Breast epithelium (tissue), 4 donors: ENCODE measurements around the gene SLC9A3. TPM values are rescaled to one million over a fixed set of nuclear protein-coding genes. Genes with fewer than 3 reads are reported as not detected.

ENCODE experiments used
- DNase-seq, 2 donors: peaks; one replicate each; pipeline ENCODE4 v3.0.0-alpha.2; 2019; ENCODE audit warnings: low spot score in 2 of 2
- H3K27ac ChIP-seq, 2 donors: fragments of 200-600 bp; sonication (generic) in 1 of 2; one replicate each; pipeline ENCODE4 v1.5.1; 2016 to 2019; ENCODE audit warnings: mild to moderate bottlenecking in 1 of 2
- H3K27me3 ChIP-seq, 2 donors: fragments of 200-600 bp; sonication (generic) in 1 of 2; one replicate each; pipeline versions ENCODE4 v1.5.1 to v1.6.0; 2017 to 2019; ENCODE audit warnings: control low read depth in 1 of 2, mild to moderate bottlenecking in 1 of 2
- H3K36me3 ChIP-seq: fragments of 200-600 bp; one replicate; pipeline ENCODE4 v1.5.1; 2019
- H3K4me1 ChIP-seq, 2 donors: fragments of 200-600 bp; sonication (generic); one replicate each; pipeline ENCODE4 v1.5.1; 2016 to 2019; ENCODE audit warnings: control low read depth in 1 of 2
- H3K4me3 ChIP-seq, 3 donors: fragments of 200-600 bp; sonication (generic); 1 replicate in 2 of 3; 2 replicates in 1 of 3; pipeline ENCODE4 v1.5.1; 2016 to 2019; ENCODE audit warnings: mild to moderate bottlenecking in 3 of 3, moderate library complexity in 2 of 3
- H3K9me3 ChIP-seq, 2 donors: fragments of 200-600 bp; sonication (generic) in 1 of 2; one replicate each; pipeline ENCODE4 v1.5.1; 2016 to 2019; ENCODE audit warnings: control low read depth in 1 of 2
- CTCF ChIP-seq, 3 donors: fragments of 450-650 bp; IDR thresholded peaks; one replicate each; pipeline ENCODE4 v1.5.1; 2016 to 2017; ENCODE audit warnings: antibody characterized with exemption in 3 of 3, mild to moderate bottlenecking in 3 of 3, moderate library complexity in 3 of 3
- POLR2A ChIP-seq: fragments of 450-650 bp; IDR thresholded peaks from one replicate; pipeline ENCODE4 v1.6.1; 2016; ENCODE audit warnings: antibody characterized with exemption, mild to moderate bottlenecking, moderate library complexity
- POLR2AphosphoS5 ChIP-seq, 3 donors: sonication (generic); formaldehyde crosslinking; IDR thresholded peaks; one replicate each; pipeline ENCODE4 v1.6.1; 2017; ENCODE audit warnings: antibody characterized with exemption in 3 of 3
- intact Hi-C: fragments of 100-400 bp; cut with DNase I; formaldehyde crosslinking; loops from one replicate; pipeline ENCODE4 v1.15.1; 2023; ENCODE audit warnings: low total_unique reads
- total RNA-seq, 3 donors: library from RNA; depleted of rRNA; stranded (reverse); fragments of >200 nt; gene quantifications; one replicate each; pipeline ENCODE4 v1.1.0, GENCODE V29; 2016

SLC9A3 gene
- total RNA-seq, 3 donors from 2014 or later: 1.1 to 5.6 (median 2.3) TPM

DNA sequence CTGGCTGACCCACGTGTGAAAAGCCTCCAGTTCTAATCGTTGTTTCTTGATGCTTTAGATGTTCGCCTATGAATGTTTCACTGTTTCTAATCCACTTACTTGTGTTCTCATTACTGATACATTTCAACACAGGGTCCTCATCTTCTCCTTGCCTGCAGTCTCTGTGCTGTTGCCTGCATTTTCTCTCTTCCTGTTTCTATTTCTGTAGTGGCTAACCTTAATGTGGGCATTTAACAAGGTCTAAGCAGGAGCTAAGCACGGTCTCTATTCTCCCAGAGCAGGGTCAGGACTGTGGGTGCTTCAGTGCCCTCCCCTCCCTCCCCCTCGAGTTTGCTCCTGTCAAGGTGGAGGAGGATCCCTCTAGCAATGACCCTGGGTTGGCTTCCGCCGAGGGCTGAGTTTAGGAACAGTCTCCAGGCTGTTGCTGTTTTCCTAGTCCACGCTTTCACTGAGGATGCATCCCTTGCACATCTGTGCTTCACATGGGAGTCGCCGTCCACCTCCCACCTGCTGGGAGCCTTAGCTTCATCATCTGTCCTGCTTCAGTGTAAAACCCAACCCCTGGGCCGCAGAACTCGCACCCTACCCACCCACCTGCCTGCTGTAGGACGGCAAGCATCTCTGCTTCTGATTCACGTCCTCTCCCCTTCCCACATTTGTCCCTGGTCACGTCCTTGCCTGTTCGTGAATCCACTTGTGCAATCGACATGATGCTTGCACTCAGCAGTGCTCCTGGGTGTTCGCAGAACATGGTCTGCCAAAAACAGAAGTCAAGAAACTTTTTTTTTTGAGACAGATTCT, 83.6 kb downstream of the SLC9A3 start:
- Histone ChIP-seq H3K27ac (no peak overlapping the region), H3K4me1 (peaks cover 0 to 6% of the 10 kb centered on the region in 2 donors), H3K36me3 (no peaks in the 10 kb centered on the region), H3K4me3 (no peak overlapping the region), H3K9me3 (no peaks in the 10 kb centered on the region), H3K27me3 (no peaks in the 10 kb centered on the region)
- intact Hi-C loops: no loop called here
- TF ChIP-seq POLR2AphosphoS5 (IDR thresholded peaks at IDR 0.05): no peak
- TF ChIP-seq CTCF (IDR thresholded peaks at IDR 0.05): no peak
- no peak for TF ChIP-seq POLR2A
- no peak for DNase-seq

GRCh38 chr5:439636-440035, 84.6 kb downstream of the SLC9A3 start:
- Histone ChIP-seq H3K27ac (no peak overlapping the region), H3K27me3 (no peaks in the 10 kb centered on the region), H3K9me3 (no peaks in the 10 kb centered on the region), H3K4me3 (no peak overlapping the region), H3K4me1 (peaks cover 0 to 6% of the 10 kb centered on the region in 2 donors), H3K36me3 (no peaks in the 10 kb centered on the region)
- intact Hi-C loops: no loop called here
- DNase-seq: no peak
- TF ChIP-seq CTCF (IDR thresholded peaks at IDR 0.05) (no peak), POLR2A (no peak), POLR2AphosphoS5 (IDR thresholded peaks at IDR 0.05) (no peak)

GRCh38 chr5:439181-439580, 85.1 kb downstream of the SLC9A3 start:
- Histone ChIP-seq H3K4me3 (no peak overlapping the region), H3K9me3 (no peaks in the 10 kb centered on the region), H3K27ac (no peak overlapping the region), H3K36me3 (no peaks in the 10 kb centered on the region), H3K4me1 (peaks cover 0 to 5% of the 10 kb centered on the region in 2 donors), H3K27me3 (no peaks in the 10 kb centered on the region)
- TF ChIP-seq CTCF (IDR thresholded peaks at IDR 0.05) (no peak), POLR2AphosphoS5 (IDR thresholded peaks at IDR 0.05) (no peak), POLR2A (no peak)
- no peak for DNase-seq
- intact Hi-C loops: no loop called here

DNA sequence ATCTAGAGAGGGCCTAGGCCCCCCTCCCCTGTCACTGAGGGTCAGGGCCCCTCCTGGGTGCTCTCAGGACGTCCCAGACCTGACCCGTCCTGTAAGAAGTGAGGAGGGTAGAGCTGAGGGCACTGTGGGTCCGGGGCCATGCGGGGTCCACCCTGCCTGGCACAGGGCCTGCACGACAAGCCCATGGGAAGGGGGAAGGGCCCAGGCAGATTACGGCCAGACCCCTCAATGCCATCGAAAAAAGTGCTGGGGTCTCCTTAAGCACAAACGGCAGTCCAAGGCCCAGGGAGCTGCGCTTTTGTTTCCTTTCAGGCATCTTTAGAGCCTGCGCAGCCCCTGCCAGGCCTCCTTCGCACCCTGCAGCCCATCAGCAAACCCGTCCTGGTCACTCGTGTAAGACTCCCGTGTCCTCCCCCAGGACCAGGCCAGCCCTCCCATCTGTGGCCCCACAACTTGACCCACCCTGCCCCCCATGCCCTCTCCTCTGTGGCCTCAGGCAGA, 85.7 kb downstream of the SLC9A3 start:
- H3K36me3 ChIP-seq: no peaks in the 10 kb centered on the region
- H3K27me3 ChIP-seq: no peaks in the 10 kb centered on the region
- DNase-seq: peak in 1 of 2 donors; percentile 49
- no peak for TF ChIP-seq CTCF (IDR thresholded peaks at IDR 0.05)
- no peak for TF ChIP-seq POLR2A
- TF ChIP-seq POLR2AphosphoS5 (IDR thresholded peaks at IDR 0.05): no peak
- H3K27ac ChIP-seq: no peak overlapping the region
- H3K4me3 ChIP-seq: no peak overlapping the region
- no peaks in the 10 kb centered on the region for H3K4me1 ChIP-seq
- intact Hi-C loops: no loop called here
- H3K9me3 ChIP-seq: no peaks in the 10 kb centered on the region

DNA sequence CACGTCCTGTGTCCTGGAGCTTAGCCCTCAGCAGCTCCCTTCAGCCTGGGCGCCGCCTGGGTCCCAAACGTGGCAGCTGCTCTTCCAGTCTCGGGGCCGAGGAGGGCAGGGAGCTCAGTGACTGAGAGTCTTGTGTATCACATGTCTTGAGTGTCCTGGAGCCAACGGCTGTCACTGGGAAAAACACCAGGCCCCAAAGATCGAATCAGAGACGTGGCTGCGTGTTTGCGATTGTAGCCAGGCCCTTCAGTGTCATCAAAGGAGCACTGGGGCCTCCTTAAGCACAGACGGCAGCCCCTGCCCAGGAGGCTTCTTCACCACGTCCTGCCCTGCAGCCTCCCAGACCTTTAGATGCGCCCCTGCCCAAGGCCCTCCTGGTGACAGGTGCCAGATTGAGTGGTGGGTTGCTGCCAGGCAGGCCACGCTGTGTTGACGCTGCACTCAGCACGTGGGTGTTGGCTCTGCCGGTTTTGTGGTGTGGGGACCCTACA, 86.9 kb downstream of the SLC9A3 start:
- intact Hi-C loops: no loop called here

More for the DNA sequence above, 86.9 kb downstream of the SLC9A3 start:
- H3K4me3 ChIP-seq: no peak overlapping the region
- DNase-seq: peak in 1 of 2 donors; percentile 44
- H3K4me1 ChIP-seq: no peaks in the 10 kb centered on the region
- no peaks in the 10 kb centered on the region for H3K36me3 ChIP-seq
- H3K9me3 ChIP-seq: no peaks in the 10 kb centered on the region
- no peak overlapping the region for H3K27ac ChIP-seq
- no peak for TF ChIP-seq POLR2AphosphoS5 (IDR thresholded peaks at IDR 0.05)
- no peak for TF ChIP-seq CTCF (IDR thresholded peaks at IDR 0.05)
- TF ChIP-seq POLR2A: no peak
- H3K27me3 ChIP-seq: no peaks in the 10 kb centered on the region
